ENCODE data around the gene HIVEP1.
"Not testable (repeated sequence)": the region's sequence is repeated elsewhere in the genome, so short reads cannot be mapped to it uniquely, and the experiment has no call there.

The HIVEP1 gene

GRCh38 chr6:12176782-12177181, 164.7 kb downstream of the HIVEP1 start:
- in situ Hi-C loops (cut with HindIII; ENCODE audit: low sequenced_read_pairs) = not testable (repeated sequence)

GRCh38 chr6:12178521-12178920, 166.4 kb downstream of the HIVEP1 start:
- in situ Hi-C loops (cut with HindIII; ENCODE audit: low sequenced_read_pairs) = no loop called here

DNA sequence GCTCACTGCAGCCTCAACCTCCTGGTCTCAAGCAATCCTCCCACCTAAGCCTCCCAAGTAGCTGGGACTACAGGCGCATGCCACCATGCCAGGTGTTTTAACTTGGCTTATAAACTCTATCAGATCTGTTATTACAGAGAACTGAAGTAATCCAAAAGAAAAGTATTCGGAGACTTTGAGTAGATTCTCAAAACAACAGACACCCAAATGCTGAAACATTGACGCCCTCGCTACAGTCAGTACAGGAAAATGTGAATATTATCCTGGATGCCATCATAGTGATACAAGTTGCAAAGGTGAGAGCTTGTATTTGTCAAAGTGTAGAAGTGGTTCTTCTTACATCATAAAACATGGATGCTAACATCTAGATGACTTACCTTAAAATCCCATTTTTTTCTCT, 169.4 kb downstream of the HIVEP1 start:
- in situ Hi-C loops (cut with HindIII; ENCODE audit: low sequenced_read_pairs) = no loop called here

- in situ Hi-C loops (cut with HindIII; ENCODE audit: low sequenced_read_pairs) = no loop called here
Measured at GRCh38 chr6:12182676-12183075, 170.6 kb downstream of the HIVEP1 start.

GRCh38 chr6:12185081-12185673, 173.1 kb downstream of the HIVEP1 start:
- in situ Hi-C loops (cut with HindIII; ENCODE audit: low sequenced_read_pairs) = no loop called here

DNA sequence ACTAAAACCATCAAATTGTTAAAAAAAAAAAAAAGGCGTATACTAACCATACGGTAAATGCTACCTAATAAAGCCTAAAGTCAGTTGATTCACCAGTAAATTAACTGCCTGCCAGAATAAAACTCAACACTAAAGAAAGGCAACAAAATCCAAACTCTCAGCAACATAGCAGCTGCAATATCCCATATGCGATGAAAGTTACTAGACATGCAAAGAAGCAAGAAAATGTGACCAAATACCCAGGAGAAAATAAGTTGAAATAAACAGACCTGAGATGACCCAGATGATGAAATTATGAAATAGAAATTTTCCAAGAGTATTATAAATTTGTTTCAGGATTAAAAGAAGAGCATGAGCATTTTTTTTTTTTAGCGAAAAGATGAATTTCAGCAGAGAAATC, 174.4 kb downstream of the HIVEP1 start:
- in situ Hi-C loops (cut with HindIII; ENCODE audit: low sequenced_read_pairs) = no loop called here

DNA sequence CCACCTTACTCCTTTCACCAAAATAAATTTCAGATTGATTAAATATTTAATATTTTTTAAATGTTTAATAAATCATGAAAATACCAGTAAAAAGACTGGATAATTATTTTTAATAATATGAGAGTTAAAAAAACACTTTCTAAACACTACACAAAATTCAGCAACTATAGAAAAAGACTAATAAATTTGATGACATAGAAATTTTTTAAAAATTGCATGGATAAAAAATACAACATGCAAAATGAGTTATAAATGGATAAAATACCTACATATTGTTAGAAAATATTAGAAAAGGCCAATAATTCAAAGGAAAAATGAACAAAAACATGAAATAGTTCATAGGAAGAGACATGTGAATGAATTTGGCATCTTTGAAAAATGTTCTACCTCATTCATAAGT, 177.0 kb downstream of the HIVEP1 start:
- in situ Hi-C loops (cut with HindIII; ENCODE audit: low sequenced_read_pairs) = no loop called here

DNA sequence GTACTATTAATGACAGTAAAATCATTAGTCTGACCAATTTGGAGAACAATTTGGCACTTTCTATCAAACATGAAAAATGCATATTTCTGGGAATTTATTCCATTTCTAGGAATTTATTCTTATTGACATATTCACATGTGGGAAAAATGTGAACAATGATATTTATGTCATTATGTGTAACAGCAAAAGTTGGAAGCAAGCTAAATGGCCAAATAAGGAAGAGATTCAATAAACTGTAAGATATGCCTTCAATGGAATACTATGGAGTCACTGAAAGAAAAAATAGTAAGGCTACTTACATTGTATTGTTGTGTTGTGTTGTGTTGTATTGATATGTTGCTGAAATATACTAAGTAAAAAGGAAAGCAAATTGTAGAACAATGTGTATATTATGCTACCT, 177.5 kb downstream of the HIVEP1 start:
- in situ Hi-C loops (cut with HindIII; ENCODE audit: low sequenced_read_pairs) = no loop called here

GRCh38 chr6:12190252-12190651, 178.1 kb downstream of the HIVEP1 start:
- in situ Hi-C loops (cut with HindIII; ENCODE audit: low sequenced_read_pairs) = no loop called here

GRCh38 chr6:12196326-12196936, 184.3 kb downstream of the HIVEP1 start:
- in situ Hi-C loops (cut with HindIII; ENCODE audit: low sequenced_read_pairs) = no loop called here

DNA sequence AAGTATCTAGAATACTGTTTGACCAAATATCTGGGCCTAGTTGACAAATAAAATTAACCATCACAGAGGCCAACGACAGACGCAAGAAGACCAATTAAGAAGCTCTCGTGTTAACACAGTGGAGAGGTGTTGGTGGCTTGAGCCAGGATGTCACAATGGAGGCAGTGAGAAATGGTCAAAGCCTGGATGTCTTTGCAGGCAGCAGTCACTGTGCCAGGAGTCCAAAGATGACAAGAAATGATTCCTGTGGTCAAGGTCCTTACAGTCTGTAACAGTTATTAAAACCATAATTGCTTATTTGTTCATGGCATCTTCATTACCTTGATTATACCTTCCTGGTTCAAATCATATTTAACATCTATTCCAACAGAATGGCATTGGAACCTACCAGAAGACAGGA, 186.7 kb downstream of the HIVEP1 start:
- in situ Hi-C loops (cut with HindIII; ENCODE audit: low sequenced_read_pairs) = no loop called here

GRCh38 chr6:12200015-12200564, 188.0 kb downstream of the HIVEP1 start:
- in situ Hi-C loops (cut with HindIII; ENCODE audit: low sequenced_read_pairs) = no loop called here

- in situ Hi-C loops (cut with HindIII; ENCODE audit: low sequenced_read_pairs) = no loop called here
Measured at GRCh38 chr6:12200761-12201160, 188.6 kb downstream of the HIVEP1 start.

DNA sequence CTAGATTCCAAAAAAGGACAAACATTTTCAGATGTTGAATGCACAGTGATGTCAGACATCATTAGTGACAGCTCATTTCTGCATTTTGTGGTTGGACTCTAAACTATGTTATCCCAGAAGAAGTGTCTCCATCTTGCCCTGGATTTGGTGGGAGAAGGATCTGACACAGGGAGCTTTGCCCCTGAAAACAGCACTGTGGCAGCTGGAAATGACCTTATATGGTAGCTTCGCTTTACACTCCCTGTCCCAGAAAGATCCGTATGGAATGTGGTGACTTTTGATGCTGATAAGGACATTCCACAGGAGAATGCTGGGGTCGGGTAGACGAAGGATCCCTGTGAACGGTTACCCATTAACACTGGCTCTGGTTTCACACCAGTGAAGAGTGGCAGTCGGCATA, 190.9 kb downstream of the HIVEP1 start:
- in situ Hi-C loops (cut with HindIII; ENCODE audit: low sequenced_read_pairs) = no loop called here

DNA sequence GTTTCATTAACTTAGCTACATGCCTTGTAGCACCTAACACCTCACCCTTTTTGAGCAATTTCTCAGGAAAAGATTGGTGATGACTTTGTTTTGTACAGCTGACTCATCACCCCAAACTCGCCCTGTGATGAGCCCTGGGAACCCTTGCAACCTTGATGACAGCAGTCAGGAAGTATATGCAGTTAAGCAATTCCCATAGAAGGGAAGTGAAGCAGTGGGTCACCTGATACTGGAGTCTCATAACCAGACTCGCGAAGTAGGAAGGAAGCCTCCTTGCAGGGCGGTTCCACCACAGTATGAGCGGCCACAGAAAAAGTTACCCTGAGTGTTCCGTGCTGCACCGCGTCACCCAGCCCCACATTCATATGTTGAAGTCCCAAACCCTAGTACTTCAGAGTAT, 196.1 kb downstream of the HIVEP1 start:
- in situ Hi-C loops (cut with HindIII; ENCODE audit: low sequenced_read_pairs) = no loop called here

DNA sequence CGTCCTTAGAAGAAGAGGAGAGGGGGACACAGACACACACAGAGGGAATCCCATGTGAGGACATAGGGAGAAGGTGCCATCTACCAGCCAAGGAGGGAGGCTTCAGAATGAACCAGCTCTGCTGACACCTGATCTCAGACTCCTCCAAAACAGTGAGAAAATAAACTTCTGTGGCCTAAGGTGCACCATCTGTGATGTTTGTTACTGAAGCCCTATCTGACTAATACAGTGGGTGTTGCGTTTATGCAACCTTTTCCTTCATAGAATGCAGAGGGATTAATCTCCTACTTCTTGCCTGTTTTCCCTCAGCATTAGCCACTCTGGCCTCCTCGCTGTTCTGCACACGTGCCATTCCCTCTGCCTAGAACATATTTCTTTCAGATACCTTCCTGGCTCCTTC, 196.6 kb downstream of the HIVEP1 start:
- in situ Hi-C loops (cut with HindIII; ENCODE audit: low sequenced_read_pairs) = no loop called here
